ENCODE measurements around the gene FAM234A.
A peak's percentile ranks its signal among the peaks of the same experiment; 100 is the strongest.

The FAM234A gene

GRCh38 chr16:276426-277077 lies 41.9 kb downstream of the FAM234A start:
- no peak overlapping the region for H3K4me3 ChIP-seq (ENCODE audit: control insufficient read depth, low read depth, low read length)

DNA sequence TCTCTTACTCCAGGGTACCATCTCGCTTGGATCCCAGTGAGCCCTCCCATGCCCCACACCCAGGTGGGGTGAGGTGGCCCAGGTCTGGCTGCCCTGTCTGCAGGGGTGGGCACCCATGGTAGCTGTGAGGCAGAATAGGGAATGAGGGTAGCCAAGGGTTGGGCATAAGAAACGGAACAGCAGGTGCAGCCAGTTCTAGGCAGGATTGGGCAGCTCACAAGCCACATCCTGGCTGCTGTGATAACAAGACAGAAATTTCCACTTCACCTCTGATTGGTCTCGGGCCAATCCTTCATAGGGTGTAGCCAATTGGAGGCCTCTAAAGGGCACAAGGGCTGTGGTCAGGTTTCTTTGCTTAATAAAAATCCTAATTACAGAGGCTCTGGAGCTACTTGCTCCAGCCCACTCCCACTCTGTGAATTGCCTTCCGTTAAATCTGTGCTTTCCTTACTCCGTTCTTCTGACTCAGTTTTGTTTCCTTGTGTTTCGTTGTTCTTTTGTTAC lies 44.3 kb downstream of the FAM234A start:
- no peak overlapping the region for H3K4me3 ChIP-seq (ENCODE audit: control insufficient read depth, low read depth, low read length)
- peak; percentile 22 for DNase-seq (ENCODE audit: low read depth)
- TF ChIP-seq, protein P1, sequence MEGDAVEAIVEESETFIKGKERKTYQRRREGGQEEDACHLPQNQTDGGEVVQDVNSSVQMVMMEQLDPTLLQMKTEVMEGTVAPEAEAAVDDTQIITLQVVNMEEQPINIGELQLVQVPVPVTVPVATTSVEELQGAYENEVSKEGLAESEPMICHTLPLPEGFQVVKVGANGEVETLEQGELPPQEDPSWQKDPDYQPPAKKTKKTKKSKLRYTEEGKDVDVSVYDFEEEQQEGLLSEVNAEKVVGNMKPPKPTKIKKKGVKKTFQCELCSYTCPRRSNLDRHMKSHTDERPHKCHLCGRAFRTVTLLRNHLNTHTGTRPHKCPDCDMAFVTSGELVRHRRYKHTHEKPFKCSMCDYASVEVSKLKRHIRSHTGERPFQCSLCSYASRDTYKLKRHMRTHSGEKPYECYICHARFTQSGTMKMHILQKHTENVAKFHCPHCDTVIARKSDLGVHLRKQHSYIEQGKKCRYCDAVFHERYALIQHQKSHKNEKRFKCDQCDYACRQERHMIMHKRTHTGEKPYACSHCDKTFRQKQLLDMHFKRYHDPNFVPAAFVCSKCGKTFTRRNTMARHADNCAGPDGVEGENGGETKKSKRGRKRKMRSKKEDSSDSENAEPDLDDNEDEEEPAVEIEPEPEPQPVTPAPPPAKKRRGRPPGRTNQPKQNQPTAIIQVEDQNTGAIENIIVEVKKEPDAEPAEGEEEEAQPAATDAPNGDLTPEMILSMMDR (conservative IDR thresholded peaks at IDR 0.05; ENCODE audit: control insufficient read depth, insufficient read depth, low read depth, low read length) = no peak

More at GRCh38 chr16:276426-277077, 41.9 kb downstream of the FAM234A start:
- TF ChIP-seq, protein P1 (conservative IDR thresholded peaks at IDR 0.05; ENCODE audit: control insufficient read depth, insufficient read depth, low read depth, low read length) = no peak
- no peak for DNase-seq (ENCODE audit: low read depth)

GRCh38 chr16:279531-279930 lies 44.9 kb downstream of the FAM234A start:
- TF ChIP-seq, protein P1 (conservative IDR thresholded peaks at IDR 0.05; ENCODE audit: control insufficient read depth, insufficient read depth, low read depth, low read length) = no peak
- no peak overlapping the region for H3K4me3 ChIP-seq (ENCODE audit: control insufficient read depth, low read depth, low read length)
- DNase-seq (ENCODE audit: low read depth) = no peak

DNA sequence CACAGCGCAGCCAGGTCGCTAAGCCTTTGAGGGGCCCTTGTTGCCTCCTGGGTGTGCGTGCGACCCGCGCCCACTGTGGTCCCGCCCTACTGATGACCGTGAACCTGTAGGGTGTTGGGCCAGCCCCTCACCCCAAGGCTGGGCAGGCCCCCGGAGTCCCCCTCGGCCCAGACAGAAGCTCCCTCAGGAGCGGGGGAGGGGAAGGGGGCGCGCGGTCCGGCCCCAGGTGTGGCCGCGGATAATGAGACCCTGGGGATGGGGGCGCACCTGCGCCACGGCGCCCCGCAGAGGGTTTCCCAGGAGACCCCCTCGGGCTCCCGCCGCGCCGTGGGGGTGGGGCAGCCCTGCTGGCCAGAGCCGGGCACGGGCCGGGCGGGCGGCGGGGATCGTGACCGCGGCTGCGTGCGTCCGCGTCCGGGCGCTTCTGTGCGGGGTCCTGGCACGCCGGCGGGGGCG lies 45.4 kb downstream of the FAM234A start:
- TF ChIP-seq, protein P1 (conservative IDR thresholded peaks at IDR 0.05; ENCODE audit: control insufficient read depth, insufficient read depth, low read depth, low read length) = no peak
- no peak for DNase-seq (ENCODE audit: low read depth)
- no peak overlapping the region for H3K4me3 ChIP-seq (ENCODE audit: control insufficient read depth, low read depth, low read length)

GRCh38 chr16:280552-280951 lies 45.9 kb downstream of the FAM234A start, which contains the start of gene ARHGDIG:
Gene ARHGDIG, plus strand, starts transcription at chr16:280591. Its CDS starts 90 bp downstream, at chr16:280681.
- no peak for DNase-seq (ENCODE audit: low read depth)
- TF ChIP-seq, protein P1 (conservative IDR thresholded peaks at IDR 0.05; ENCODE audit: control insufficient read depth, insufficient read depth, low read depth, low read length) = no peak
- no peak within 1 kb of the TSS for H3K4me3 ChIP-seq (ENCODE audit: control insufficient read depth, low read depth, low read length)

DNA sequence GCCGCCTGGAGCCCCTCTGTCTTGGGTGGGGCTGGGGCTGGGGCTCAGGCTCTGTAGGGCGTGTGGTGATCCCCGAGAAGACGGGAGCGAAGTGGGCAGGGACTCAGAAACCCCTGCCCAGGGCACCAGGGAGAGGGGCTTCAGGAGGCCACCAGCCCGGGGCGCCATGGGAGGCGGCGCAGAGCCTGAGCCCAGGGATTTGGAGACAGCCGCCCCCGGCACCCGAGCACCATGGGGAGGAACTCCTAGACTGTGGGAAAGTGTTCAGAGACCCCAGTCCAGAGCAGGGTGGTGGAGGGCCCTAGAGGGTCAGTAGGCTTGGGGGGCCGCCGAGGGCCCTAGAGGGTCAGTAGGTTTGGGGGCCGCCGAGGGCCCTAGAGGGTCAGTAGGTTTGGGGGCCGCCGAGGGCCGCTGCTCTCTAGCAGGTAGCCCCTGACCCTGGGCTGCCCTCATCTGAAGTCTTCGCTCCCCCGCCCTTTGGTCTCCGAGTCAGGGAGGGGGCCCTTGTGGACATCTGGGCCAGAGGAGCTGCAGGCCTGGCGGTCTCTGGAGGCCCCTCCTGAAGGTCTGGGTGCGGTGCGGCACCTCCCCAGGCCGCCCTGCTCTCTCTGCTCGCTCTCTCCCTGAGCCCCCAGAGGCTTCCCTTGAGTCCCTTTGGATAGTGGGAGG lies 46.5 kb downstream of the FAM234A start:
- no peak for DNase-seq (ENCODE audit: low read depth)
- TF ChIP-seq, protein P1 (conservative IDR thresholded peaks at IDR 0.05; ENCODE audit: control insufficient read depth, insufficient read depth, low read depth, low read length) = no peak
- no peak overlapping the region for H3K4me3 ChIP-seq (ENCODE audit: control insufficient read depth, low read depth, low read length)
